Measurements from ENCODE around the gene GCNA.
"Not testable (repeated sequence)": the region's sequence is repeated elsewhere in the genome, so short reads cannot be mapped to it uniquely, and the experiment has no call there.

GCNA gene

DNA sequence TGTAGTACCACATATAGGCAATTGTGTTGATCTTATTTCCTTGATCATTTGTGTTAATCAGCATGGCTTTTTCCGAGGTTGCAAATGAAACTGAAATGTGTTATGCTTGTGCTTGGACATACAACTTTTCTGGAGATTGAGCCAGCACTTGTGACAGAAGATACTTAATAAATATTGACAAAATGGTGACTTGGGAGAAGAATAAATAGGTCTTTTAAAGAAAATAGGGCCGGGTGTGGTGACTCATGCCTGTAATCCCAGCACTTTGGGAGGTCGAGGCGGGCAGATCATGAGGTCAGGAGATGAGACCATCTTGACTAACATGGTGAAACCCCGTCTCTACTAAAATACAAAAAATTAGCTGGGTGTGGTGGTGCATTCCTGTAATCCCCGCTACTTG, 18.5 kb upstream of the GCNA start:
- not testable (repeated sequence) for DNase-seq

DNA sequence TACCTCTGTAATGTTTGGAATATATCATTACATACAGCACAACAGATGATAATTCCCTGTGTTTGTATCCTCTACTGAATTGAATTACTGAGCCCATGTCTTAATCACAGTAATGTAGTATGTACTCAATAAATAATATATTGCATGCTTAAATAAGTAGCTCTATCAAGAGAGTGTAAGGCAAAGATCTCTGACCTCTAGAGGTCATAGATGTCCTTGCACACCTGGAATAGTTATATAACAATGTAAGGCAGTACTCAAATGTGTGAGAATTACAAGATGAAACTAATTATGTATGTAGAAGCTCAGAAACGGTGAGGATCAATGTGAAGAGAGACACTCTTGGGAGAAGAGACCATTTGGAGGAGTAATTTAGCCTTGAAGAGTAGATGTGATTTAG, 14.3 kb upstream of the GCNA start:
- no peak for DNase-seq

DNA sequence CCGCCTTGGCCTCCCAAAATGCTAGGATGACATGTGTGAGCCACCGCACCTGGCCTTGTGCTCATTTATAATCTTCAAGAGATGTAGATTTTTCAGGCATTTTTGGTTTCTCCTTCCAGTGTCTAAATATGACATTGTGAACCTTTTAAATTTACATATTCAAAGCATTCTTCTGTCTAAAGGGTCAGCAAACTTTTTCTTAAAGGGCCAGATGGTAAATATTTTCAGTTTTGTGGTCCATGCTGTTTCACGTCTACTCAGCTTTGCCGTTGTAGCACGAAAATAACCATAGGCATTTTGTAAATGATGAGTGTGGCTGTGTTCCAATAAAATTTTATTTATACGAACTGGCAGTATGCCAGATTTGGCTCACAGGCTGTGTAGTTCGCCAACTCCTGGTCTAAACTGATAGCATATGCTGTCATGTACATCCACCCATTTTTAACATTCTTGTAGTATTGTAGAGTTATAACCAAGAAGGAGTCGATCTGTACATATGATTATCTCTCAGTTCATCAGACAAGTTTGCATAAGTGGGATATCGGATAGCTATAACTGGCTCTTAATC, 12.7 kb upstream of the GCNA start:
- DNase-seq, result no peak

DNA sequence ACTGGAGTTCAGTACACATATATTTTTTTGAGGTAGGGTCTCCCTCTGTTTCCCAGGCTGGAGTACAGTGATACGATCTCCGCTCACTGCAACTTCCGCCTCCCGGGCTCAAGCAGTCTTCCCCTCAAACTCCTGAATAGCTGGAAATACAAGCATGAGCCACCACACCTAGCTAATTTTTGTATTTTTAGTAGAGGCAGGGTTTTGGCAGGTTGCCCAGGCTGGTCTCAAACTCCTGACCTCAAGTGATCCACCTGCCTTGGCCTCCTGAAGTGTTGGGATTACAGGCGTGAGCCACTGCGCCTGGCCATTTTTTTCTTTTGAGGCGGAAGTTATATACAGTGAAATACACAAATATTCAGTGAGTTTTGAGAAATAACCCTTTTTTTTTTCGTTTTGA, 6.8 kb upstream of the GCNA start:
- DNase-seq, result not testable (repeated sequence)

DNA sequence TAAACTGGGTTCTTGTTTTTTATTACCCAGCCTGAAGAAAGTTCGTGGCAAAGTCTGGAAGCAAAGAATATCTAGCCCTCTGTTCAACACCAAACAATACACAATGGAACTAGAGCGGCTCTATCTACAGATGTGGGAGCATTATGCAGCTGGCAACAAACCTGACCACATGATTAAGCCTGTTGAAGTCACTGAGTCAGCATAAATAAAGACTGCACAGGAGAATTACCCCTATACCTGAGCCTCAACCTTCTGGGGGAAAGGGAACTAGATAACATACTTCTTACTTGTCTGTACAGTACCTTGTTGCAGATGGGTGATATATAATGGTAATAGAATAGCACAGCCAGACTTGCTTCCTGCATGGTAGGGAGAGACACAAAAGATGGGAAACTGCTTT, 4.6 kb upstream of the GCNA start:
- no peak for DNase-seq

DNA sequence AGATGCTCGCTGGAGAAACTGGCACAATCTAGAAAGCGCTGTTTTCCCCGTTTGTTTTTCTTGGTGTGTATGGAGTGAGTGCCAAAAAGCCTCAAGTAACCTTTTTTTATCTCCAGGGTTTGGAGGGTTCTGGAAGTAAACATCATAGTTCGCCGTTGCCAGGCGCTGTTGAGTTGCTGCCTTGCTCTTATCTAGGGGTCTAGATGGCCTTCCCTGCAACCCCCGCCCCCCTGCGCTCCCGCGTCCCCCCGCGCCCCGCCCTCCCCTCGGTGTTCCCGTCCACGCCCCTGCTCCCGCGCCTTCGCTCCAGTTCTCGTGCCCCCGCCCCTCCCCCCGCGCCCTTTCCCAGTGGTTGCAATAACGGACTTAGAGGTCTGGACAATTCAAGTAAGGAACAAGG, 555 bp upstream of the GCNA start:
- no peak for DNase-seq

DNA sequence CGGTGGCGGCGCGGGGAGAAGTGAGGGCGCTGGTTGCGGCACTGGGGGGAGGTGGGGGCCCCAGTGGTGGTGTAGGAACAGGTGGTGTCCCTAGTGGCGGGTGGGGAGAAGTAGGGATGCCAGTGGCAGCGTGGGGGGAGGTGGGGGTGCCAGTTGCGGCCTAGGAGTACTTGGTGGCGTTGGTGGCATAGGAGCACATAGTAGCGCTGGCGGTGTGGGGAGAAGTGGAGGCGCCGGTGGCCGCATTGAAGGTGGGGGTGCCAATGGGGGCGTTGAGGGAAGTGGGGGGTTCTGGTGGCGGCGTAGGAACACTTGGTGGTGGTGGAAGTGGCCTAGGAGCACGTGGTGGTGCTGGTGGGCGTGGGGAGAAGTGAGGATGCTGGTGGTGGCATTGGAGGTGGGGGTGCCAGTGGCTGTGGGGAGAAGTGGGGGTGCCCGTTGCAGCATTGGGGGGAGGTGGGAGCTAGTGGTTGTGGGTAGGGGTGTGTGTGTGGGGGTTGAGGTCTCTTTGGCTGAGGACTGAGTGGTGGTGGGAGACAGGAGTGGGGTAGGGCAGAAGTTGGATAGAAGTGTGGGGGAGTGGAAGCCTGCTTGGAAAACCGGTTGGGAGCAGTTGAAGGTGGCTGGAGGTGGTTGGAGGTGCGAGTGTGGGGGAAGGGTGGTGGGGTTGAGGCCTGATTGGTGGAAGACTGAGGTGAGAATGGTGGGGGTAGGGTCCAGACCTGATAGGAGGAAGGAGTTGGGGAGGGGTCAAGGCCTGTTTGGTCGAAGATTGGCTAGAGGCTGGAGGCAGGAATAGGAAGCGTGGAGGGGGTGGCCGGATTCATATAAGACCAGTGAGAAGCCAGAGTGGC, 1.1 kb downstream of the GCNA start:
- DNase-seq, result no peak

DNA sequence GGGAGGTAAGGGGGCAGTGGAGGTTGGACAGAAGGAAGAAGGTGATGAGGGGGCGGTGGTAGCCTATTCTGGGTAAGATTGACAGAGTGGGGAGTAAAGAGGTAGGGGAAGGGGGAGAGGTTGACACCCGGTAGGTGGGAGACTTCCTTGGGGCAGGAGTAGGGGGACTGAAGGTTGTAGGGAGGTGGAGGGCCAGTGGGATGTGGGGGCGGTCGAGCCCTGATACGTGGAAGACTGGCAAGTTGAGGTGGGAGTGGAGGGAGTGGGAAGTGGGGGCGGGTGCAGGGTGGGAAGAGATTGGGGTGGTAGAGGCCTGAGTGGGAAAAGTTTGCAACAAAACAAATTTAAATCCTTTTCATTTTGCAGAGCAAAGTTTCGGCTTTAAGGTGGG, 1.7 kb downstream of the GCNA start:
- no peak for DNase-seq

DNA sequence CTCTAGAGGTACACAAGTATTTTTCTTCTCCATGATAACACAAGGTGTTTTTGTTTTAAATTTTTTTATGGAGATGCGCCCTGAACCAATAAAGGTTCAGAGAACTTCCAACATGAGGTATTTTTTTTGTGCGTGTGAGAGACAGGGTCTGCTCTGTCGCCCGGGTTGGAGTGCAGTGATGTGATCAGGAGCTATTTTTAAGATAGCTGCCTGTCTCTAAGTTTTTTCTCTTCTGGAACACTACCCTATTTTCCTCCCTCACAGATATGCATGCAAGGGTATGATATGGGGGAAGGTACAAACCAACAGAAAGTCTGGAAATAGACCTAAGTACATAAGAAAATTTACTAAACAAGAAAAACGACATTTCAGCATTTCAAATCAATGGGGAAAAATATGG, 3.0 kb downstream of the GCNA start:
- no peak for DNase-seq

DNA sequence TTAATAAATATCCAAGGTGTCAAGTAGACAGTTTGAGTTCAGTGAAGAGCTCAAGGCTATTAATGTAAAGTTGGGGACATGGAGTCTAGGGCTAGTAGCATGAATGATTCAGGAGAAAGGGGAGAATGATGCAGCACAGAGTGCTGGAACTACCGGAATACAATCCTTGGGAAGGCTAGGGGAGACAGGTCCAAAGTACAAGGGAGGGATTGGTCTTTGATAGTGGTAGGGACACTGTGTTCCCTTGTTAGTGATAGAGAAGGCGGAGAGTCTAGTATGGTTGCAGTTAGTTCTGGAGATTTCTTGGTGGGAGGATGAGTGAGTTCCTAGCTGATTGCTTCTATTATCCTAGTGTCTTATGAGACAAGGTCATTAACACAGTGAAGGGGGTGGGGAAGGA, 8.7 kb downstream of the GCNA start:
- DNase-seq, result no peak

DNA sequence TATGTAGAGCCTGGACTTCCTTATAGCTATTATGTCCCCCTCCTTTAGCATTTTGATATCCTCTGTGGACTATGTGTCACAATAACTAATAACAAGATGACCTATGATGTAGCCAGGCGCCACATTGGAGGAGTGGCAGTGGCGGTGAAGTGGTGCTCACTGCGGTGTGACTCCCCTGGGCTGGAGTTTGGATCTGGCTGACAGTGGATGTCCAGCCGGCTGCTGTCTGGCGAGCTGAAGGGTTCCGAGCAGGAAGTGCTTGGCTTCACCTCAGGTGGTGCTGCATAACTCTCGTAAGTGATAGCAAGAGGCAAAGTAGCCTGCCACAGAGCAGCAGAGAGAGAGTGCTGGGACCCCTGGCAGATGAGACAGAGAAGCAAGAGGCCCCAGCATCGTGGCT, 15.0 kb downstream of the GCNA start:
- DNase-seq, result not testable (repeated sequence)

DNA sequence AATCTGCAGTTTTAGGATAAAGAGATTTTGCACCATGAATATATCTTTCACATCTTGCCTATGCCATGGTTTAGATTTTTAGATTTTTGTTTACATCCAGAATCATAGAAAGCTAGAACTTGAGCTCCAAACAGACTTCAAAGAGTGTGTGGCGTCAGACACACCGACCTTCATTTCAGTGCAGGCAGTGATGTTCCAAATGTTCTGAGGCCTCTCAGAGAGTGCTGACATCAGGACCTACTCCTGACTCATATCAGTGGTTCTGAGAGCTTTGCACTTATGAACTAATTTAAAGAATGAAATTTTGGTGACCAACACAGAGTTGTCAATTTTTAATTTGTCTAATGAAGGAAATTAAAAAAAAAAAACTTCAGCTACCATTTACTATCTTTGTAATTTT, 21.7 kb downstream of the GCNA start:
- DNase-seq, result no peak

DNA sequence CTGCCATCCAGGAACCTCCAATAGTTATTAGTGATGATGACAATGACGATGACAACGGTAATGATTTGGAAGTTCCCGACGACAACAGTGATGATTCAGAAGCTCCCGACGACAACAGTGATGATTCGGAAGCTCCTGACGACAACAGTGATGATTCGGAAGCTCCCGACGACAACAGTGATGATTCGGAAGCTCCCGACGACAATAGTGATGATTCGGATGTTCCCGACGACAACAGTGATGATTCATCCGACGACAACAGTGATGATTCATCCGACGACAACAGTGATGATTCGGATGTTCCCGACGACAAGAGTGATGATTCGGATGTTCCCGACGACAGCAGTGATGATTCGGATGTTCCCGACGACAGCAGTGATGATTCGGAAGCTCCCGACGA, 25.4 kb downstream of the GCNA start:
- DNase-seq, result no peak

DNA sequence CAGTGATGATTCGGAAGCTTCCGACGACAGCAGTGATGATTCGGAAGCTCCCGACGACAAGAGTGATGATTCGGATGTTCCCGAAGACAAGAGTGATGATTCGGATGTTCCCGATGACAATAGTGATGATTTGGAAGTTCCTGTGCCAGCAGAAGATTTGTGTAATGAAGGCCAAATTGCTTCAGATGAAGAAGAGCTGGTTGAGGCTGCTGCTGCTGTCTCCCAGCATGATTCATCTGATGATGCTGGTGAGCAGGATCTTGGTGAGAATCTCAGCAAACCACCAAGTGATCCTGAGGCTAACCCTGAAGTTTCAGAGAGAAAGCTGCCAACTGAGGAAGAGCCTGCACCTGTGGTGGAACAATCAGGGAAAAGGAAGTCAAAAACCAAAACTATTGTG, 25.9 kb downstream of the GCNA start:
- no peak for DNase-seq

DNA sequence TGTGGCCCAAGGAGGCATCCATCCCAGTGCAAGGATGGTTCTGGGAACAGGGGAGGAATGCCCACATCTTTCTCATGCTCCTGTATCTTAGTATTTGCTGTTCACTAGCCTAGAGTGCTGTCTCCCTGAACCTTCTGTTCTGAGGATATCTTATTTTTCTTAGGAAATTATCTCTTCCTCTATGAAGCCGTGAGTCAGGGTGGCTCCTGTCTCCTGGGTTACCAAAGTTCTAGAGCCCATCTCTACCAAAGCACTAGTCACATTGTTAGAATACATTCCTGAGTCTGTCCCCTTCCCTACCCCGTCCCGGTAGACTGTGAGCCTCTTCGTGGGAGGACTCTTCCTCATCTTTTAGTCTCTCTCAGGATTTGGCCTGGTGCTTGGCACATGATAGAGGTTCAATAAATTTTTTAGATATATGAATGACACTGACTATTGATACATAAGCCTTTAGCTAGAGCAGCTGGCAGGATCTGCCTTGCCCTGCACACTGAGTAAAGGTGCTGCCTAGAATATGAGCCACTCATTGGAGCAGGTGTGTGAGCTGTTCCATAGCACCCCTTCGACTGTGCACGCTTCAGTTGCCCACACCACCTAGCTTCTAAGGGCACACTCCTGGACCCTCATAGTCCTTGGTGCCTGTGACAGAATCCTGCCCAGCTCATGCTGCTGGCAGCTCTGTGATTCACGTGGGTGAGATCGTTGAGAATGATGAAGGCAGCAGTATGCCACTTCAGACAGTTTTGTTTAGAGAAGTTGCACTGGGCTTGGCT, 26.7 kb downstream of the GCNA start:
- DNase-seq, result no peak

DNA sequence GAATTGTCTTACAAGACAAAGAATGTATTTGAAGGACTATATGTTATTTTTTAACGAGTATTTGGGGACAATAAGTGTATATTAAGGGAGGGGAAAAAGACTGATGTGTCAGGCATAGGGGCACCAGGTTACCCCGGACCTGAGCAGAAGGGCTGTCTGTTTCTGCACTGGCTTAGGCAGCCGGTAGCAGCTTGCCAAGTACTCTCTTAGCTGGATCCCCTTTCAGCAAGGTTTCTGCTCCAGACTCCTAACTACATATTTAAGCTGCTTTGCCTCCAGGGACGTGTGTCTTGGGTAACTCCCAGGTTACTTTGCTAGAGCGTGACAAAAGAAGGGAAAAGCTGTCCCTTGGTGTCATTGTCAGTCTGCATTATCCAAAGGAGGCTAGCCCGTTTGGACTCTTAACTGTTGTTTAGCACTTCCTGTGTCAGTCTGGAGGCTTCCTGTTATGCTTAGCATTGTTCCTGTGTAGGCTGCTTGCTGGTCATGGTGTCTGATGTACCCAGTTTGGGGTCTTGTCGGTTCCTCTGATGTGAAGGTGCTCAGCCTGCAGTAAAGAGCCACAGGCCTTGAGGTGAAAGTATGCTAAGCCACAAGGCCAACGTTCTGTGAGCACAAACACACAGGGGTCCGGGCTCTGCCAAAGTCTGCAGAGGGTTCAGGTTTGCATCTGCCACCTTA, 28.4 kb downstream of the GCNA start:
- DNase-seq, result no peak

DNA sequence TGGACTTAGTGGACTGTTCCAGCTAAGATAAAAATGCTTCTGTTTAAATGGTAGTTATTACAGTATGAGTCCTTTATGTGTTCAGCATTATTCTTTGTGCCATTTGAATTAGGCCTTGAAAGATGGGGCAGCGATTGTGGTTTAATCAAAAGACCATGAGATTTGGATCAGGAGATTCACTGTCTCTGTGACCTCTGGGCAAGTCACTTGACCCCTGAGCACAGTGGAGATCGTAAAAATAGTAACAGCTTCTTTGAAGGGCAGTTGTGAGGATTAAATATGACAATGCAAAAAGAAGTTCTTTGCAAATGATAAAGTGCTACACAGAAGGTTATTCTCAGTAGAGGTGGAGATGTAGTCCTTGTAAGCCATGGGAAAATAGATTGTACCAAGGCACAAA, 29.3 kb downstream of the GCNA start:
- no peak for DNase-seq

DNA sequence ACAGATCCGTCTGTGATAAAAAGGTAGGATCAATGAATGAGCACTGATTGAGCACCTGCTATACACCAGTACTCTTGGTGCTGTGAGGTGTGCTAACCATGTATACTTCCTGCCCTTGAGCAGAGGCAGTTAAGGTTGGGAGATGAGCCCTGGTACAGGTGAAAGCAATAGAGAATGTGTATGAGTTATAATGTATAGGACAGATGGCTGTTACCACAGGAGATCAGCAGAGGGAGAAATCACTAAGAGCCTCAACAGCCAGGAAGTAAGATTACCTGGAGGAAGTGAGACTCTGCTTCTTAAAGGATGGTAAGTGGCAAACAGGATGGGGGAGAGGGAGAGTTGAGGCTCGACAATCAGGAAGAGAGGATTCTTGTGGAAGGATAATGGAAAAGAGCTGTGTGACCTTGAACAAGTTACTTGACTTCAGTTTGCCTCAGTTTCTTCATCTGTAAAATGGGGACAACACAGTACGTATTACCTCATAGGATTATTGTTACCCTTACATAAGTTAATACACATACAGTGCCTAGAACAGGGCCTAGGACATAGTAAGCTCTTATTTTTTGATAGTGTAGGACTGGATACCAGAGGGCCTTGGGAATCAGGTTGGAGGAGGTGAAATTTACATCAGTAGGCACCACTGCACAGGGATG, 31.0 kb downstream of the GCNA start:
- no peak for DNase-seq

DNA sequence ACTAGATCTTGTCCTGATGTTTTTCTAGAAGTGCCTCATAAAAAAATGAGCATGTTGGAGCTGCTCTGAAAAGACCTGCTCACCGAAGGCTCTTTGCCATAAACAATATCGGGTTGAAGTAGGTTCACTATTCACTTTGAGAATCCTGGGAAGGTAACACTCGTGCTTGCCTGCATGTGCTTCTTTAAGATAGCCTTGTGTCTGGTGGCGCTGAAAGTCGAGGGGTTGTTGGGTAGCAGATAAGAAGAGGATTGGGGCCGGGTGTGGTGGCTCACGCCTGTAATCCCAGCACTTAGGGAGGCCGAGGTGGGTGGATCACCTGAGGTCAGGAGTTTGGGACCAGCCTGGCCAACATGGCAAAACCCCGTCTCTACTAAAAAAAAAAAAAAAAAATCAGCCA, 33.5 kb downstream of the GCNA start:
- DNase-seq, result not testable (repeated sequence)

DNA sequence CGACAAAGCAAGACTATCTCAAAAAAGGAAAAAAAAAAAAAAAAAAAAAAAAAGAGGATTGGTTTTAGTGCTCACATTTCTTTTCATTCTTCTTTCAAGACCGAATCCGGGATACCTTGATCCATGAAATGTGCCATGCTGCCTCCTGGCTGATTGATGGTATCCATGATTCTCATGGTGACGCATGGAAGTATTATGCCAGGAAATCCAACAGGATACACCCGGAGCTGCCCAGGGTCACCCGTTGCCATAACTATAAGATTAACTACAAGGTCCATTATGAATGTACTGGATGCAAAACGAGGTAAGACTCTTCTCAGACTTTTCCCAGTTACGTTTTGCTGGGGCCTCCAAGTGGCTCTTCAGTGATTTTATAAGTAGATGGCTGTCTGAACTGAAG, 34.0 kb downstream of the GCNA start:
- no peak for DNase-seq

DNA sequence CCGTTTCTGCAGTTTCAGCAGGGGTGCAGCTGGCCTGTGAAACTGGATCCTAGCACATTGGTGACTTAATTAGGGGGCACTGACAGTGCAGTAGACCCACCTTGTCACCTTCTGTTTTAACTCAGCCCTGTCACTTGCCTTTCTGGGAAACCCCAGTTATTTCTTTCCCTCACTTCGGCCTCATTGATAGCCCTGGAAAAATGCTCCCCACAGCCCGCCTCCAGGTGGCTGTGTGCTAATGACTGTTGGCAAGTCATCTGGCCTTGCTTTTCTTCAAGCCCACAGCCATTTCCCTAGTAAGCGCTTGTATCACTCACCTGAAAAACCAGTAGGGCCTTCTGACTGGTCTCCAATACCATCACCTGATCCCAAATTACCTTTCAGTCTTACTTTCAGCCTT, 36.8 kb downstream of the GCNA start:
- no peak for DNase-seq

DNA sequence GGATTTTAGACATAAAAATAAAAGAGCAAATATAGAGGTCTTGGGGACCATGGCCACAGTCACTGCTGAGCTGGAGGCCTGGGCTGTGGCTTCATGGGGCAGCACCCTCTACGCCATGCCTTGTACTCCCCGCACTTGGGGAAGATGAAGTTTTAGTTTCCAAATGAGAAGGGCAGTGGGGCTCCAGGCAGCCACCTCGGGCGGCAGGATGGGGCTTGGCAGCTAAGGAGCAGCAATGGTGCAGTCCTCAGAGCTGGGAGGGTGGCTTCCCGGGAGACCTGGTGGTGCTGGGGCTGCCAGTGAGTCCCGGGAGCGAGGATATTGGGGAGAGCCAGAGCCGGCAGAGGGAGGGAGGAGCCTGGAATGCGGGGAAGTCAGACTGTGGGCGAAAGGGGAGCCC, 37.7 kb downstream of the GCNA start:
- DNase-seq, result no peak
